SK-N-MC (cell line): Measurements from ENCODE around the gene CILP.

Source experiments
- DNase-seq: peaks from one replicate; pipeline ENCODE4 v3.0.0-alpha.2; 2011; ENCODE audit warnings: low read depth, low spot score
- H3K27ac ChIP-seq: fragments of 200-600 bp; sonication (generic); 2 replicates; pipeline ENCODE4 v1.5.1; 2016; ENCODE audit warnings: mixed run types
- H3K36me3 ChIP-seq: fragments of 200-600 bp; sonication (generic); 2 replicates; pipeline ENCODE4 v1.6.1; 2017; ENCODE audit warnings: antibody characterized with exemption, low read length, mixed read lengths; ENCODE audit not compliant: insufficient read depth
- H3K4me3 ChIP-seq: fragments of 200-600 bp; sonication (generic); 2 replicates; pipeline ENCODE4 v1.5.1; 2016
- H3K9ac ChIP-seq: fragments of 200-600 bp; sonication (generic); 2 replicates; pipeline ENCODE4 v1.8.0; 2017; ENCODE audit warnings: mixed run types, mixed read lengths; ENCODE audit not compliant: insufficient read length
- H3K9me3 ChIP-seq: fragments of 200-600 bp; sonication (generic); 2 replicates; pipeline ENCODE4 v1.6.1; 2017; ENCODE audit warnings: low read depth, mild to moderate bottlenecking, antibody characterized with exemption, low read length, moderate library complexity, mixed read lengths
- EZH2 ChIP-seq: fragments of 200-600 bp; sonication (generic); IDR thresholded peaks from one replicate; pipeline ENCODE4 v1.6.1; 2017; ENCODE audit warnings: antibody characterized with exemption
- FOXP2 ChIP-seq: optimal IDR thresholded peaks from 2 replicates; pipeline ENCODE3; 2011; ENCODE audit warnings: mild to moderate bottlenecking, moderate library complexity; ENCODE audit not compliant: insufficient read depth; ENCODE audit errors: extremely low read length, control extremely low read depth
- POLR2AphosphoS5 ChIP-seq: IDR thresholded peaks from 2 replicates; pipeline ENCODE4 v1.6.1; 2012; ENCODE audit warnings: mild to moderate bottlenecking, low read depth, low read length, borderline replicate concordance

The CILP gene

DNA sequence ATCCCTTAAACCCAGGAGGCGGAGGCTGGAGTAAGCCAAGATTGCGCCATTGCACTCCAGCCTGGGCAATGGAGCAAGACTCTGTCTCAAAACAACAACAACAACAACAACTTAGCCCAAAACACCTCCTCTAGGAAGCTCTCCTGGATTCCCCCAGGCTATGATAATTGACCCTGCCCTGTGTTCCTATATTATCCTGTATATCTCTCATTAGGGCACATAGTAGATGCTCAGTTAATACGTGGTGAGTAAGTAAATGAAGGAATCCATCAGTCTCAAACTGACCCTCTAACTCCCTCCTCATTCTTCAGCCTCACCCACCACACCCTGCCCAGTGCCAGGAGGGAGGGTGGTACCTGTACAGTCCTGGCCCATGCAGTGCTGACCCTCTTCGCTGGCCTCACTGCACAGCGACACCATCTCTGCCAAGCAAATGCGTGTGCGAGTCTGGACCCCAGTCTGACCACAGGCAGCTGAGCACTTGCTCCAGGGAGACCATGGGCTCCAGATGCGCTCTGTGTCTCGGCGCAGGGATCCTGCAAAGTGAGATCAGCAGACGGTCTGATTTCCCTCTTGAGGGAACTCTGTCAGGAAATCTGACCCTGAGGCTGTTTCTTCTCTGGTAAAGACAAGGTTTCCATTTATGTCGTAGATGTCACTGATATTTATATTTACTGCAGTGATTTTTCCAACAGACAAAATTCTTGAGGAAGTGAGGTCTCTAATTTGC is 6.2 kb downstream of the CILP start:
- Histone ChIP-seq H3K27ac (no peak overlapping the region), H3K9ac (no peak overlapping the region), H3K4me3 (no peak overlapping the region), H3K9me3 (no peaks in the 10 kb centered on the region), H3K36me3 (no peaks in the 10 kb centered on the region)
- DNase-seq: no peak
- no peak for TF ChIP-seq FOXP2
- TF ChIP-seq EZH2: no peak
- TF ChIP-seq POLR2AphosphoS5: no peak

DNA sequence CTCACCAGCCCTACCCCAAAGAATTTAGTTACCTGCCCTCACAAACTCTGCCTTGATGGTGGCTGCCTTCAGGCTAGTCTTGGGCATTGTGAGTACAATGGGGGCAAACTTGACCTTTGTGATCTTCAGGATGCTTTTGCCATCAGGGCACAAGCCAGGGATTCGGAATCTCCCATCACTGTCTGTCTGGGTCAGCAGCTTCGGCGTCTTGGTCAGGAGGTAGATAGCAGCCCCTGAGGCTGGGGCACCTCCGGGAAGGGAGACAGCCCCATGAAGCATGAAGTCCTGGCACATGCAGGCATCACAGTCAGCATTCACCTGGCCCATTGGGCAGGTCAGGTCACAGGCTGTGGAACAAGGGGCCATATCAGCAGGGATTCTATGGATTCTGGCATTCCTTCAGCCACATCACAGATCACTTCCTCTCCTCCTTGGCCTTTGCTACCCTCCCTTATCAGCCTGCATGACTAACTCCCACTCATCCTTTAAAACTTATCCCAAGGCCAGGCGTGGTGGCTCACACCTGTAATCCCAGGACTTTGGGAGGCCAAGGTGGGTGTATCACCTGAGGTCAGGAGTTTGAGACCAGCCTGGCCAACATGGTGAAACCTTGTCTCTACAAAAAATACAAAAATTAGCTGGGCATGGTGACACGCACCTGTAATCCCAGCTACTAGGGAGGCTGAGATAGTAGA is 6.9 kb downstream of the CILP start:
- Histone ChIP-seq H3K36me3 (no peaks in the 10 kb centered on the region), H3K4me3 (no peak overlapping the region), H3K9me3 (no peaks in the 10 kb centered on the region), H3K9ac (no peak overlapping the region), H3K27ac (no peak overlapping the region)
- TF ChIP-seq POLR2AphosphoS5 (no peak), FOXP2 (no peak), EZH2 (no peak)
- DNase-seq: no peak

DNA sequence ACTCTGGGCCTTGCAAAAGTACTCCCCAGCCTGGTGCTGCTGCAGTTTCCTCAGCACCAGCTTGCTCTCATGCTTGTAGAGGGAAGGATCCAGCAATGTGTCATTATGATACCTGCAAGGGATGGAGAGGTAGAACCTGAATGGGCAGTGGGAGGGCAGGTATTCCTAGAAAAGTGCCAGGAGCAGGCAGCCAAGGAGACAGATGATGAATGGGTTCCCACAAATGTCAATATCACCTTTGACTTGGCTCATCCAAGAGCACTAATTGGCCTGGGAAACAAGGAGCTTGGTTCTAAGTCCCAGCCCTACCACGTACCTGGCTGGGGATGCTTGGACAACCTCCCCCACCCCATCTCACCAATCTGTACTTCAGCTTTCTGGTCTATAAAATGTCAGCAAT is 9.4 kb downstream of the CILP start:
- Histone ChIP-seq H3K9ac (no peak overlapping the region), H3K27ac (no peak overlapping the region), H3K9me3 (no peaks in the 10 kb centered on the region), H3K4me3 (no peak overlapping the region), H3K36me3 (no peaks in the 10 kb centered on the region)
- no peak for DNase-seq
- TF ChIP-seq FOXP2: no peak
- no peak for TF ChIP-seq POLR2AphosphoS5
- TF ChIP-seq EZH2: no peak

DNA sequence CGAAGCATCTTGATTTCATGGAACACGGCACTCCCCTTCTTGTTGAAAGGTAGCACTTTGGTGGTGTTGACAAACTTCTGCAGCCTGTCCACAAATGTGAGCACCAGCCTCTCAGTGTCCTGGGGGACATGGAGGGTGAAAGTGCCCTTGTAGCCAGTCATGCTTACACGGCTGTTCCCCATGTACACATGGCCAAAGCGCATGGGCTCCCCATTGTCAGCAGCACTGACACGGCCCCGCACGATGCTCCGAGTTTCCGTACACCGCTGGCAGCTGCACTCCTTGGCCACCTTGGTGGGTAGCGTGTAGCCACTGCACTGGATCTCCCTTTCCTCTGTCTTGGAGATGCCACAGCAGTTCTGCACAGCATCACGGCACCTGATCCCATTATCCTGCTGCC is 12.7 kb downstream of the CILP start:
- Histone ChIP-seq H3K36me3 (no peaks in the 10 kb centered on the region), H3K9me3 (no peaks in the 10 kb centered on the region), H3K4me3 (no peak overlapping the region), H3K9ac (no peak overlapping the region), H3K27ac (no peak overlapping the region)
- no peak for DNase-seq
- TF ChIP-seq POLR2AphosphoS5 (no peak), FOXP2 (no peak), EZH2 (no peak)

DNA sequence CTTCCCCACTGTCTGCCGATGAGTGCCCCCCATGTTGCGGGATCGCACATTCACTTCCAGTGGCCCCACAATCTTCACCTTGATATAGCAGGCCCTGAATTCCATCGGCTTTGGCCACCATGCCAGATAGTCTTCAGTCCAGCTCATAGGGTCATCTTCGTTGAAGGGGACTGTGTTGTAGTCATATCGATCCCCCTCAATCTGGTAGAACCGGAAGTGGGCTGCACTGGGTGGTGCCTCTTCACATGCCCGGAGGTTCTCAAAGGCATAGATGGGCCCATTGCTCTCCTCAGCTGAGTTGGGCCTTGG is 14.0 kb downstream of the CILP start:
- H3K9me3 ChIP-seq: no peaks in the 10 kb centered on the region
- no peak overlapping the region for H3K27ac ChIP-seq
- TF ChIP-seq FOXP2: no peak
- no peak for TF ChIP-seq EZH2
- no peaks in the 10 kb centered on the region for H3K36me3 ChIP-seq
- no peak overlapping the region for H3K9ac ChIP-seq
- no peak overlapping the region for H3K4me3 ChIP-seq
- no peak for DNase-seq

DNA sequence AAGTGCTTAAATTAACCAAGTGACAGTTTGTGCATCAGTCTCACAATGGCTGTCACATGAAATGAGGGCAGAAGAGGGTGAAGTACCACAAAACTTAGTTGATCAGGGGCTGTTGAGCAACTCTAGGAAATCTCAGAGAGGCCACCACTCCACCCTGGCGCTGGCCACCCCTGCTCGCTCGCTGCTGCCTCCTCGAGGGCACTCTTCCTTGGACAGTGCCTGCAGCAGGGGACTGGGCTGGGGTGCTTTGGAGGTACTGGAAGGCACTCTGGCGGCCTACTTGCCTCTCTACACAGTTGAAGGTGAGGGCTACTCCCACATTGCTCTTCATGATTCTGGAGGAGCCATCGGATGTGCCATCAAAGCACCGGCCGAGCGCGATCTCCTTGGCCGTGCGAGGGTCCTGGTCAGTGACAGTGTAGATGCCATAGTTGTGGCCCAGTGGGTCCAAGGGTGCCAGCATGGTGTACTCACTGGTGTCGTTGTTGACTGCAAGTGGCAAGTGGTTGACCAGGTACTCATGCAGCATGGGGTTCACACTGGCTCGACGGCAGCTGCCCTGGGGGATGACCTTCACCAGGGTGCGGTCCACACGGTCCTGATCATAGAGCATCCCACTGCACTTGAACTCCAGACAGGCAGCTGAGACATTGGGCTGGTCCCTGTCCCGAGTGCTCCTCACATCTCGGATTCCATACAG is 14.5 kb downstream of the CILP start:
- no peaks in the 10 kb centered on the region for H3K9me3 ChIP-seq
- H3K27ac ChIP-seq: no peak overlapping the region
- TF ChIP-seq FOXP2: no peak
- TF ChIP-seq EZH2: no peak
- no peak for TF ChIP-seq POLR2AphosphoS5
- no peak overlapping the region for H3K9ac ChIP-seq
- H3K4me3 ChIP-seq: no peak overlapping the region
- DNase-seq: no peak
- no peaks in the 10 kb centered on the region for H3K36me3 ChIP-seq

DNA sequence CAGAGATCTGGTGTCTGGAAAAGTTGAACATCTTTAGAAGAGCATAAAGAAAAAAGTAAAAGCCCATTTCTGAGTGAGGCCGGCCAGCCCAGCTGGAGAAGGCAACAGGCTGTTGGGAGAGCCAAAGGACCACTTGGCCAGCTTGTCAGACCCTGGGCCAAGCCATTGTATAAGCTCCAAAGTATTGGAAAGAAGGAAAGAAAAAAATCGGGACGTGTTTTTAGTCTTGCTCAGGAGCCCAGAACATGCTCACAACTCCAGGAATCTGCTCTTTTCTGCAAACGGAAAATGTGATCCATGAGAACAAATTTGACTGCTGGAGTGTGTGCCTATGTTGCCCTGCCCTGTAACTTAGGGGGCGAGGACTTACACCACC is 15.7 kb downstream of the CILP start:
- Histone ChIP-seq H3K27ac (no peak overlapping the region), H3K36me3 (no peaks in the 10 kb centered on the region), H3K9me3 (no peaks in the 10 kb centered on the region), H3K4me3 (no peak overlapping the region), H3K9ac (no peak overlapping the region)
- no peak for DNase-seq
- TF ChIP-seq FOXP2: no peak
- no peak for TF ChIP-seq POLR2AphosphoS5
- TF ChIP-seq EZH2: no peak

DNA sequence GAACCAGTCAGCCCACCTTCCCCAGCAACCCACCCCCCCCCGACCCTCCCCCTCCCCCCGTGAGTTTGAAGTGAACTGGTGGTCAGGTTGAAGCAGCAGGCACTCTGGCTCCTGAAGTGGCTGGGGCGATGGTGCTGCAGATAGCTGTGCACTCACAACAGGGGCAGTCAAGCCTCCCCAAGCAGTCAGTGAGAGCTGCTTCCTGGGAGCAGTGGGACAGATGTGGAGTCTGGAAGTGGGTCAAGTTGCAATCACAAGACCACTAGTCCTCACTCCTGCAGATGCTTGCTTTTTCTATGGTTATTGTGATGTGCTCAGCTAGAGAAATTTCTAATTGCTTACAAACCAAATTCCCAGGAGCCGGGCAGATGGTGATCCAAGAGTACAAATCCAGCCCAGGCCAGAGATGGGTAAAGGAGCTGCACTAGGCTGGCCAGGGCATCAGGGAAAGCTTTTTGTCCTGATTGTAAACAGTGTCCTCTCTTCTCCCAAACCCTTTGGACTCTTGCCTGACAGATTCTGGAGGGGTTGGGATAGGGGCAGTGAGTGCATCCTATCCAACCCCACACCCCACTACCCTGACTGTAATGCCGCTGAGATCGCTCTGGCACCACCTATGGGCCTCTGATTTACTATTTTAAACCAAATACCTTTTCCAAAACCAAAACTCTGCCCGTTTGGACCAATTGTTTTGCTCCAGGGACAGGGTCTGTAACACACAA is 16.3 kb downstream of the CILP start:
- TF ChIP-seq FOXP2 (no peak), POLR2AphosphoS5 (no peak), EZH2 (no peak)
- DNase-seq: no peak

More for the DNA sequence above, 16.3 kb downstream of the CILP start:
- Histone ChIP-seq H3K36me3 (no peaks in the 10 kb centered on the region), H3K9me3 (no peaks in the 10 kb centered on the region), H3K27ac (no peak overlapping the region), H3K4me3 (no peak overlapping the region), H3K9ac (no peak overlapping the region)
